HG03159 (cell line): ENCODE measurements around the gene NPAS3.

Experiments
- ATAC-seq: cut with Tn5 transposase; IDR thresholded peaks from one replicate; pipeline ENCODE4 v1.9.1; 2021; ENCODE audit warnings: mild to moderate bottlenecking, moderate library complexity; ENCODE audit not compliant: unreplicated experiment

The NPAS3 gene

GRCh38 chr14:33796356-33796755, 857.7 kb downstream of the NPAS3 start:
- ATAC-seq: no peak

DNA sequence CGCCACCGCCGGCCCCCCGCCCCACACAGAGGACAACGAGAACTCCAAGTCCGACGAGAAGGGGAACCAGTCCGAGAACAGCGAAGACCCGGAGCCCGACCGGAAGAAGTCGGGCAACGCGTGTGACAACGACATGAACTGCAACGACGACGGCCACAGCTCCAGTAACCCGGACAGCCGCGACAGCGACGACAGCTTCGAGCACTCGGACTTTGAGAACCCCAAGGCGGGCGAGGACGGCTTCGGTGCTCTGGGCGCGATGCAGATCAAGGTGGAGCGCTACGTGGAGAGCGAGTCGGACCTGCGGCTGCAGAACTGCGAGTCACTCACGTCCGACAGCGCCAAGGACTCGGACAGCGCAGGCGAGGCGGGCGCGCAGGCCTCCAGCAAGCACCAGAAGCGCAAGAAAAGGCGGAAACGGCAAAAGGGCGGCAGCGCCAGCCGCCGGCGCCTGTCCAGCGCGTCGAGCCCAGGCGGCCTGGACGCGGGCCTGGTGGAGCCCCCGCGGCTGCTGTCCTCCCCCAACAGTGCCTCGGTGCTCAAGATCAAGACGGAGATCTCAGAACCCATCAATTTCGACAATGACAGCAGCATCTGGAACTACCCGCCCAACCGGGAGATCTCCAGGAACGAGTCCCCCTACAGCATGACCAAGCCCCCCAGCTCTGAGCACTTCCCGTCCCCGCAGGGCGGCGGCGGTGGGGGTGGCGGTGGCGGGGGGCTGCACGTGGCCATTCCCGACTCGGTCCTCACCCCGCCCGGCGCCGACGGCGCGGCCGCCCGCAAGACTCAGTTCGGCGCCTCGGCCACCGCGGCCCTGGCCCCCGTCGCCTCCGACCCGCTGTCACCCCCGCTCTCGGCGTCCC, 861.3 kb downstream of the NPAS3 start:
- ATAC-seq: no peak

DNA sequence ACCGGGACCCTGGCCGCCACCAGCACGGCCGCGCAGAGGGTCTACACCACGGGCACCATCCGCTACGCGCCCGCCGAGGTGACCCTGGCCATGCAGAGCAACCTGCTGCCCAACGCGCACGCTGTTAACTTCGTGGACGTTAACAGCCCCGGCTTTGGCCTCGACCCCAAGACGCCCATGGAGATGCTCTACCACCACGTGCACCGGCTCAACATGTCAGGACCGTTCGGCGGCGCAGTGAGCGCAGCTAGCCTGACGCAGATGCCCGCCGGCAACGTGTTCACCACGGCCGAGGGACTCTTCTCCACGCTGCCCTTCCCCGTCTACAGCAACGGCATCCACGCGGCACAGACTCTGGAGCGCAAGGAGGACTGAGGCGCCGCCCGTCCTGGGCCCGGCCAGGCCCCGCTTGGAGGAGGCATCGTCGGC, 862.1 kb downstream of the NPAS3 start:
- no peak for ATAC-seq

GRCh38 chr14:33802737-33803136, 864.1 kb downstream of the NPAS3 start:
- no peak for ATAC-seq

DNA sequence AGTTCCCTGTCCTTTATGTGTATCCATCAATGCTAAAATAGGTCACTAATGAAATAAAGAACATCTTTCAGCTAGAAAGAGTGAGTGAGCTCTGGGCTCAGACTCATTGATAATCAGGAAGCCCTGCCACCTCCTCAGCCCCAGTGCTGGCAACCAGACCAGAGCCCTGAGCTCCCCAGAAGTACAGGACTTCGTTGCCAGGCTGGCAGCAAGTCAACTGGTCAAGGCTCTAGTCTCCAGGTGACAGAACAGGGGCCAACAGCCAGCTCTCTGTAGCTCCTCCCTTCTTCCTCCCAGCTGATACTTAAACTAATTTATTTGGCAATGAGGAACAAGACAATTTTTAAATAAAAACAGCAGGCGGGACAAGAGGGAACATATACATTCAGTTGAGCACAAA, 866.9 kb downstream of the NPAS3 start:
- no peak for ATAC-seq

DNA sequence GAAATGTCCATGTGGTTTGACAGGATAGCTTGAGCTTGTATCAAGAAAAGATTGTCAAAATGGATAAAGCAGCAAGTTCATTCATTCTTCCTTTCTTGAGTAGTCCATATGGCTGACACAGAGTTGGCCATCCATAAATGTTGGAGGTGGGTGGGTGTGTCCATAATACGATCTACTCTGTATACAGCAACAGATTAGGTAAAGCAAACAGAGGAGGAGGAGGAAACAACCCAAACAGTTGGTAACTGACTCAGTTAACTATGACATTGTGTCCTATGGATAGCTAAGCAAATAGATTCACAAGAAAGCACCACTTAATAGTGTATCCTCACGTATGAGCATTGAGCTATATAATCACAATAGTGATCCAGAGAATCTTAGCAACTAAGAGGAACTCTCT, 868.2 kb downstream of the NPAS3 start:
- ATAC-seq: no peak

DNA sequence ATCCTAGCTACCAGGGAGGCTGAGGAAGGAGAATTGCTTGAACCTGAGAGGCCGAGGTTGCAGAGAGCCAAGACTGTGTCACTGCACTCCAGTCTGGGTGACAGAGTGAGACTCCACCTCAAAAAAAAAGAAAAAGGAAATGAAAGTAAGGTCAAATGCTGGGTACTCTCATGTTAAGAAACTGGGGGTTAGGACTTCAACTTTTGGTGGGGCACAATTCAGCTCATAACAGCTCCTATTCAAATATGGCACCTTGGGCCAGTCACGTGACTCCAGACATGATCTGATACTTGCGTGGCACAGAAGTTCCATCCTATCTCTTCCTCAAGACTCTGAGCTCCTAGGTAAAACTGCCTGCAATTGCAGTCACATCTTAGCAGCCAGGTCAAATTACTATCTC, 869.5 kb downstream of the NPAS3 start:
- ATAC-seq: no peak

GRCh38 chr14:33809396-33809981, 870.8 kb downstream of the NPAS3 start:
- ATAC-seq: no peak

- no peak for ATAC-seq
Measured at GRCh38 chr14:33810308-33810707, 871.6 kb downstream of the NPAS3 start.

DNA sequence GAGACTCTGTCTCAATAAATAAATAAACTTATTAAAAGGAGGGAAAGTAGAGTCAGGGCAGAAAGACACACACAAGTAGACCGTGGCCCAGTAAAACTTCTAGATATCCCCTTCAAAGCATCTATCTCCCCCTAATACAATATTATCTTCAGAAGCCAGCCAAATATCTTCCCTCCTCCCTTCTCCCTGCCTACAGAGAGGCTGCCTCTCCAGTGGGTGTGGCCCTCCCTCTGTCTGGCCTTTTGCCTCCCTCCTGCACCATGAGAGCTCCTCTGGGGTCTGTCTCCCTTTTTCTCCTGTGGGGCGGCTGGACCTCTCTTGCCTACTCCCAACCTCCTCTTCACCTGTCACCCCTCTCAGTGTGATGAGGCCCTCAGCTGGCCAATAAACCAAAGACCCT, 873.0 kb downstream of the NPAS3 start:
- ATAC-seq: no peak

- no peak for ATAC-seq
Measured at GRCh38 chr14:33812181-33812580, 873.5 kb downstream of the NPAS3 start.

- ATAC-seq: no peak
Measured at GRCh38 chr14:33812601-33813000, 873.9 kb downstream of the NPAS3 start.

- ATAC-seq: no peak
Measured at GRCh38 chr14:33814010-33814409, 875.3 kb downstream of the NPAS3 start.

- no peak for ATAC-seq
Measured at GRCh38 chr14:33833706-33834465, 895.2 kb downstream of the NPAS3 start.

DNA sequence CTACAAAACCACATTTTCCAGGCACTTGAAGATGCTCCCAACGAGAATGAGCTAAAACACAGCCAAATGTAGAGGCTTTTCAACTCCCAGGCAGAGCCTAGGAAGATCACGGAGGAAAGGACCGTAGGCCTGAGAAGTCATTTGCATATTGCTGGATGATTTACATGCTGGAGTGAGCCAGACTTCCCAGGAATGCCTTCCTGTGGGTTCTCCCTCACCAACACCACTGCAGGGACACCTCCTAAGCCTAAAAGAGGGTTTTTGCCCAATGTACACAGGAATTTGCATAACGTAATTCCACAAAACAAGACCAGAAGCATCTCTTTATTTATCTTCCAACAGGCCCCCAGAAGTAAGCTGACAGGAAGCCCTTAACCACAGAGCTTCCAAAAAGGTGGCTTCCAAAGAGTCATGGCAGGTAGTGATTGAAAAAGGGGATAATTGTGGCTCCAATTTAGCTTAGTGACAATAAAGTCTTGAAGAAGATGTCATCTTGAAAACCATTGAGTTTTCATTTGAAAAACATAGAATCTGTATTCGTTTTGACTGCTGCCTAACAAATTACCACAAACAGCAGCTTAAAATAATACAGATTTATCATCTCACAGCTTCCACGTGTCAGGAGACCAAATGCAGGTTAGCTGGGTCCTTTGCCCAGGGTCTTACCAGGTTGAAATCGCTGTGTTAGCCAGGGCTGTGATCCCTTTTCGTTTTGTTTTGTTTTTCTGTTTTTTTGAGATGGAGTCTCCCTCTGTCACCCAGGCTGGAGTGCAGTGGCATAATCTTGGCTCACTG, 896.0 kb downstream of the NPAS3 start:
- ATAC-seq: no peak

- ATAC-seq: no peak
Measured at GRCh38 chr14:33835261-33835655, 896.6 kb downstream of the NPAS3 start.

GRCh38 chr14:33835677-33836076, 897.0 kb downstream of the NPAS3 start:
- no peak for ATAC-seq

DNA sequence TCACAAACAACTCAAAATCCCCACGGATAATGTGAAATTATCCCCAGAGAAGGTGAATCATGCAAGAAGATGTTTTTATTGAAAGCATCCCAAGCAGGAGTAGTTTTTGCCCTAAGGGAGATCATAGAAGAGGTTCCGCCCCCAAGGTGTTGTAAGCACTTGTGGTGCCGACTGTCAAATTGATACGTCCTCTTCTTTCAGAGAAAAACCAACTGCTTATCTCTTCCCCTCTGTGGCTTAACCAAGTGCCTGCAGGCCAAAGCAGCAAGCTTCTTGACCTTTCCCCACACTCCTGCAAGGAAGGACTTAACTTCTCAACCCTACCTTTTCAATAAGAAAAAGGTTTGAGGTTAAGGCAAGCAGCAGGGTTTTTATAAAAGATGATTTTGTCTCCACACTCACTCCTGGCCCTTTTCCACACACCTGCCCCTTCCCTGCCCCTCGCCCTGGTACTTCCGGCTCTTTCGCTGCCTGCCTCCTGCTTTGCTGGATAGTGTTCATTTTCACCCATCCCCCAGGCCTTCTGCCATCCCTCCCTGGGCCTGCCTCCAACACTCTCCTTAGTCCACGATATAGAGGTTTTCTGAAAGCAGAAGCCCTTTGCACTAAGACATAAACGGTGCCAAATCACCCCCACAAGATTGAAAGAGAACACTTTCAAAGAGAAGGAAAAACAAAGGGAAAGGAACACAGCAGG, 897.7 kb downstream of the NPAS3 start:
- ATAC-seq: no peak

DNA sequence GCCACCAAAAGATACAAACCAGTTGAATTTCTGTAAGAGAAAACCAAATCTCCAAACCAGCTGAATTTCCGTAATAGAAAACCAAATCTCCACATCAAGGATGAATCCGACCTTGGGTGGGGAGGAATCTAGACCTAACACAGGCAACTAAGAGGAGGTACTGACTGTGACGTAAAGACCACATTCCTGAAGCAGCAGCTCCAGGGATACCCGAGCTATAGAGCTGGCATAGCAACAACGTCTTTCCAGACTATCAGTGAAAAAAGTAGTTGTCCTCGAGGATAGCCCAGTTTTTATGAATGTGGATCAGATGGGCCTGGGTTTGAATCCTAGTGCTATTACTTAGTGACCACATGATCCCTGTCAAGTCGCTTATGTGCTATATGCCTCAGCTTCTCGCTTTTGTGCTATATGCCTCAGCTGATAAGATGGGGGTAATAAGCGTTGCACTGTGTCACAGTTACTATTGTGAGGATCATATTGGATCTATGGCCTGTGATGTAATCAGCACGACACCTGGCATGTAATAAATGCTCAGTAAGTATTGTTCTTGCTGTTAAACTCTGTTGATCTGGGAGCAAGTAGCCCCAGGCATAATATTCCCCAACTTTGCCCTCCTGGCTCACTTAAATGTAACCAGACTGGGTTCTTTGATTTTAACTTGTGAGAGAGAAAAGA, 898.4 kb downstream of the NPAS3 start:
- ATAC-seq: no peak
